Mesenchymal stem cell (in vitro differentiated cells and primary cell): Measurements from ENCODE around the gene TEKT5.

ENCODE experiments used
- DNase-seq: peaks from one replicate; pipeline ENCODE4 v3.0.0-alpha.2; 2013
- H2AFZ ChIP-seq: one replicate; pipeline ENCODE4 v1.6.1; 2013; ENCODE audit warnings: low read depth, mild to moderate bottlenecking, control low read depth, inconsistent platforms, low read length, moderate library complexity
- H2AK5ac ChIP-seq: 2 replicates; pipeline ENCODE4 v1.6.1; 2013; ENCODE audit warnings: low read length, moderate library complexity, mild to moderate bottlenecking, inconsistent platforms; ENCODE audit not compliant: severe bottlenecking
- H2BK120ac ChIP-seq: one replicate; pipeline ENCODE4 v1.6.1; 2013; ENCODE audit warnings: low read depth, mild to moderate bottlenecking, inconsistent platforms, low read length, moderate library complexity
- H2BK12ac ChIP-seq, 2 experiments: one replicate each; pipeline ENCODE4 v1.6.1; 2013; ENCODE audit warnings: inconsistent platforms in 2 of 2, low read length in 2 of 2, mild to moderate bottlenecking in 2 of 2, moderate library complexity in 2 of 2, control low read depth in 1 of 2
- H2BK15ac ChIP-seq: one replicate; pipeline ENCODE4 v1.6.1; 2013; ENCODE audit warnings: mild to moderate bottlenecking, low read depth, inconsistent platforms; ENCODE audit not compliant: poor library complexity, severe bottlenecking
- H2BK5ac ChIP-seq: 2 replicates; pipeline ENCODE4 v1.6.1; 2013; ENCODE audit warnings: low read depth, mild to moderate bottlenecking, low read length, control low read depth, inconsistent platforms; ENCODE audit not compliant: poor library complexity, severe bottlenecking
- H3K14ac ChIP-seq, 2 experiments: one replicate each; pipeline ENCODE4 v1.6.1; 2013; ENCODE audit warnings: inconsistent platforms in 2 of 2, low read length in 2 of 2, control low read depth in 1 of 2, mild to moderate bottlenecking in 1 of 2, moderate library complexity in 1 of 2
- H3K18ac ChIP-seq, 2 experiments: one replicate each; pipeline ENCODE4 v1.6.1; 2013; ENCODE audit warnings: inconsistent platforms in 2 of 2, low read length in 2 of 2, control low read depth in 1 of 2, low read depth in 1 of 2, mild to moderate bottlenecking in 1 of 2
- H3K23ac ChIP-seq, 2 experiments: one replicate each; pipeline ENCODE4 v1.6.1; 2013; ENCODE audit warnings: inconsistent platforms in 2 of 2, low read length in 2 of 2, mild to moderate bottlenecking in 2 of 2, moderate library complexity in 2 of 2, control low read depth in 1 of 2
- H3K27ac ChIP-seq: 2 replicates; pipeline ENCODE4 v1.5.1; 2013; ENCODE audit warnings: mild to moderate bottlenecking, moderate library complexity, low read length, control low read depth, inconsistent platforms; ENCODE audit not compliant: poor library complexity, severe bottlenecking
- H3K27me3 ChIP-seq, 2 experiments: 2 replicates each; pipeline versions ENCODE4 v1.6.1 to v1.7.0; 2013; ENCODE audit warnings: low read length in 2 of 2, mild to moderate bottlenecking in 2 of 2, moderate library complexity in 2 of 2, control low read depth in 1 of 2, inconsistent platforms in 1 of 2; ENCODE audit not compliant: control insufficient read depth in 1 of 2, insufficient read depth in 1 of 2
- H3K36me3 ChIP-seq, 2 experiments: 2 replicates each; pipeline versions ENCODE4 v1.6.1 to v1.7.0; 2013; ENCODE audit warnings: low read length in 2 of 2, control low read depth in 1 of 2, inconsistent platforms in 1 of 2, low read depth in 1 of 2, mild to moderate bottlenecking in 1 of 2; ENCODE audit not compliant: insufficient read depth in 2 of 2, control insufficient read depth in 1 of 2
- H3K4ac ChIP-seq, 2 experiments: one replicate each; pipeline ENCODE4 v1.6.1; 2013; ENCODE audit warnings: inconsistent platforms in 2 of 2, low read length in 2 of 2, mild to moderate bottlenecking in 2 of 2, moderate library complexity in 2 of 2, control low read depth in 1 of 2, low read depth in 1 of 2
- H3K4me1 ChIP-seq: 2 replicates; pipeline ENCODE4 v1.6.1; 2013; ENCODE audit warnings: low read depth, low read length, control low read depth; ENCODE audit not compliant: control insufficient read depth, insufficient read depth
- H3K4me2 ChIP-seq: 2 replicates; pipeline ENCODE4 v1.6.1; 2013; ENCODE audit warnings: low read length, mild to moderate bottlenecking, inconsistent platforms; ENCODE audit not compliant: poor library complexity, severe bottlenecking
- H3K4me3 ChIP-seq, 2 experiments: 2 replicates each; pipeline versions ENCODE4 v1.5.1 to v1.7.0; 2013; ENCODE audit warnings: low read length in 2 of 2, mild to moderate bottlenecking in 2 of 2, control low read depth in 1 of 2, low read depth in 1 of 2; ENCODE audit not compliant: insufficient read depth in 1 of 2
- H3K79me1 ChIP-seq: replicated peaks from 2 replicates; pipeline ENCODE4 v1.6.1; 2013; ENCODE audit warnings: mild to moderate bottlenecking, control low read depth, low read length, inconsistent platforms; ENCODE audit not compliant: poor library complexity, severe bottlenecking
- H3K9ac ChIP-seq: 2 replicates; pipeline ENCODE4 v1.7.0; 2013; ENCODE audit warnings: mild to moderate bottlenecking, low read length, moderate library complexity
- H3K9me3 ChIP-seq: 2 replicates; pipeline ENCODE4 v1.7.0; 2013; ENCODE audit warnings: mild to moderate bottlenecking, low read length; ENCODE audit not compliant: control insufficient read depth
- H4K8ac ChIP-seq: one replicate; pipeline ENCODE4 v1.6.1; 2013; ENCODE audit warnings: inconsistent platforms, mild to moderate bottlenecking, low read length, moderate library complexity
- H4K91ac ChIP-seq: one replicate; pipeline ENCODE4 v1.6.1; 2013; ENCODE audit warnings: mild to moderate bottlenecking, low read length, inconsistent platforms
- WGBS: methylation state at CpG from one replicate; pipeline ENCODE4 v1.1.7; 2013; ENCODE audit warnings: mixed read lengths; 5-methylcytosine and 5-hydroxymethylcytosine counted together

The TEKT5 gene

DNA sequence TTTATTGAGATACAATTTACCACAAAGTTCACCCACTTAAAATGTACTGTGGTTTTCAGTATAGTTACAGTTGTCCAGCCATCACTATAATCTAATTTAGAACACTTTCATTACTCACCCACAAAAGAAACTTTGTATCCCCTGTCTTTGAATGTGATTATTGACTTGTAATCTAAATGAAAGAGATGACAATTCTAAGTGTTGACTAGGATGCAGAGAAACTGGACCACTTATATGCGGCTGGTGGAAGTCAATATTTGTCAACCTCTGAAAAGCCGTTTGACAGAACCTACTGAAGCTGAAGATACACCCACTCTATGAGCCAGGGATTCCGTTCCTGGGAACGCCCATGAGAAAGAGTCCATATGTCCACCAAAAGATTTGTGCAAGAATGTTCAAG is 36.8 kb downstream of the TEKT5 start:
- Histone ChIP-seq H3K4me1 (no peaks in the 10 kb centered on the region), H2BK120ac (no peak overlapping the region), H2BK15ac (no peak overlapping the region), H3K27me3 (peaks cover 0 to 27% of the 10 kb centered on the region in 2 experiments), H3K36me3 (no peaks in the 10 kb centered on the region), H2AFZ (no peak overlapping the region), H2BK12ac (no peak overlapping the region), H3K79me1 (no peaks in the 10 kb centered on the region), H3K4ac (no peak overlapping the region), H3K9ac (no peak overlapping the region), H4K8ac (no peak overlapping the region), H3K14ac (no peak overlapping the region), H2BK5ac (no peak overlapping the region), H3K18ac (no peak overlapping the region), H3K27ac (no peak overlapping the region), H2AK5ac (no peak overlapping the region), H3K23ac (no peak overlapping the region), H3K4me2 (no peak overlapping the region), H3K4me3 (no peak overlapping the region), H4K91ac (no peak overlapping the region), H3K9me3 (no peaks in the 10 kb centered on the region)
- DNase-seq: no peak
- 90% methylated on average over 4 of the region's 4 CpGs for WGBS

DNA sequence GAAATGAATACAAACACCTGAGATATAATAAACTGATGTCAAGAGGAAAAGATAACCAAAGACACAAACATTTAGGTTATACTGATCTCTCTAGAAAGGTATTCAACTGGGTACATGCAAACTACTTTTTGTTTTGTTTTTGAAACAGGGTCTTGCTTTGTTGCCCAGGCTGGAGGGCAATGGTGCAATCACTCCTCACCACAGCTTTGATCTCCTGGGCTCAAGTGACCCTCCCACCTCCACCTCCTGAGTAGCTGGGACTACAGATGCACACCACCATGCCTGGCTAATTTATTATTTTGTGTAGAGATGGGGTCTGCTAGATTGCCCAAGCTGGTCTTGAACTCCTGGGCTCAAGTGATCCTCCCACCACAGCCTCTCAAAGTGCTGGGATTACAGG is 38.1 kb downstream of the TEKT5 start:
- no peaks in the 10 kb centered on the region for H3K4me1 ChIP-seq
- no peaks in the 10 kb centered on the region for H3K79me1 ChIP-seq
- peaks cover 0 to 14% of the 10 kb centered on the region in 2 experiments for H3K27me3 ChIP-seq
- no peaks in the 10 kb centered on the region for H3K9me3 ChIP-seq
- no peak overlapping the region for H2BK12ac ChIP-seq
- no peak overlapping the region for H2AFZ ChIP-seq
- no peak overlapping the region for H3K9ac ChIP-seq
- H2BK5ac ChIP-seq: no peak overlapping the region
- H3K18ac ChIP-seq: no peak overlapping the region
- no peak overlapping the region for H2BK15ac ChIP-seq
- DNase-seq: no peak
- H3K14ac ChIP-seq: no peak overlapping the region
- H3K36me3 ChIP-seq: no peaks in the 10 kb centered on the region
- H4K91ac ChIP-seq: no peak overlapping the region
- no peak overlapping the region for H2AK5ac ChIP-seq
- no peak overlapping the region for H3K27ac ChIP-seq
- no peak overlapping the region for H4K8ac ChIP-seq
- H3K23ac ChIP-seq: no peak overlapping the region
- H3K4ac ChIP-seq: no peak overlapping the region
- no peak overlapping the region for H2BK120ac ChIP-seq
- H3K4me2 ChIP-seq: no peak overlapping the region
- H3K4me3 ChIP-seq: no peak overlapping the region

DNA sequence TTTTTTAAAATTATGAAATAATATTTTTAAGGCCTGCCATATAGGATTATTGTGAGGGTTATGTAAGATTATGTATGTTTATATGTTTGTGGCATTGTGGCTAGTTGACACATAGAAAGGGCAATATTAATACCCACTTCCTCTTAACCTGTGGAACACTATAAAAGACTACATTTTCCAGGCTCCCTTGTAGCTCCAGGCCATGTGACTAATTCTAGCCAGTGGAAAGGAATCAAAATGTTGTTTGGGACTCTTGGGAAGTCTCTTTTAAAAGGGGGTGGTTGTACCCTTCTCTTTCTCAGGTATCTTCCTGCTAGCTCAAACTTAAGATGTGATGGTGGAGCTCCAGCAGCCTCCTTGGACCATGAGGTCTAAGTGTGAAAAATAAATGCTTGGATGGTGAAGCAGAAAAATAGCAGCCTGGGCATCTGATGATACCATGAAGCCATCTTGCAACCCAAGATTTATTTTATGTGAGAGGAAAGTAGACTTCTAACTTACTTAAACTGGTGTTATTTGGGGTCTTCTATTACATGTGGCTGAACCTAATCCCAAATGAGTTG is 39.2 kb downstream of the TEKT5 start:
- Histone ChIP-seq H2BK15ac (no peak overlapping the region), H3K36me3 (no peaks in the 10 kb centered on the region), H4K8ac (no peak overlapping the region), H4K91ac (no peak overlapping the region), H3K4me2 (no peak overlapping the region), H2AK5ac (no peak overlapping the region), H3K9ac (no peak overlapping the region), H2AFZ (no peak overlapping the region), H3K79me1 (no peaks in the 10 kb centered on the region), H2BK5ac (no peak overlapping the region), H3K4ac (no peak overlapping the region), H2BK12ac (no peak overlapping the region), H3K27ac (no peak overlapping the region), H2BK120ac (no peak overlapping the region), H3K4me3 (no peak overlapping the region), H3K18ac (no peak overlapping the region), H3K9me3 (no peaks in the 10 kb centered on the region), H3K14ac (no peak overlapping the region), H3K23ac (no peak overlapping the region), H3K4me1 (no peaks in the 10 kb centered on the region), H3K27me3 (peaks cover 0 to 11% of the 10 kb centered on the region in 2 experiments)
- DNase-seq: no peak

DNA sequence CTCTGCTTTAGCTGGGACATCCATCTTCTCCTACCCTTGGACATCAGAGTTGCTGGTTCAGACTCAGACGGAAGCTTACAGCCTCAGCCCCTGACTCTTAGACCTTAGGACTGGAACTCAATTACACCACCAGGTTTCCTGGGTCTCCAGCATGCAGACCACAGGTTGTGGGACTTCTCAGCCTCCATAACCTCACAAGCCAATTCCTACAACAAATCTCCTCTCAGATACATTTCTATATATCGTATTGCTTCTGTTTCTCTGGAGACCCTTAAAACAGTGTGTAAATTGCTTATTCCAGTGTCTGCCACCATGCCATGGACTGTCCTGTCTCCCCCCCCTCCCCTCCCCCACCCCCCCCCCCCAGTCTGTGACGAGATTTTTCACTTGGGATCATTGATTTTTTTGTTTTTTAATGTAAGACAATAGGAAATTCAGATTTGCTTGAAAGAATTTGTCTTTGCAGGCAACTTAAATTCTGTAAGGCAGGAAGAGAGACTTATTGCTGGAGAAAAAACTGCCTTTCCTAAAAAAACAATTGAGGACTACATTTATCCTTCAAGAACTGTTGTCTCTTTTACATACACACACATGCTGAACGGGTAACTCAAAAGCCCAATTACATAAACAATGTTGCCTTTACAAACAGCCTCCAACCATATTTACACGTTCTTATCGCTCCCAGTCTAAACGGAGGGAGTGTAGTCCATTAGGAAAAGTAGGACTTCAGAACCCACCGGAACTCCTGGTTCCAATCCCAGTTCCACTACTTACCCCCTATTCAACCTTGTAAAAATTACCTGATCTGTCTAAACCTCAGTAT is 39.9 kb downstream of the TEKT5 start:
- no peak overlapping the region for H2BK5ac ChIP-seq
- no peaks in the 10 kb centered on the region for H3K9me3 ChIP-seq
- no peak overlapping the region for H3K4ac ChIP-seq
- no peak overlapping the region for H2BK15ac ChIP-seq
- H3K23ac ChIP-seq: no peak overlapping the region
- no peak overlapping the region for H3K9ac ChIP-seq
- no peak overlapping the region for H3K27ac ChIP-seq
- no peak overlapping the region for H2BK120ac ChIP-seq
- H3K27me3 ChIP-seq: peaks cover 0 to 11% of the 10 kb centered on the region in 2 experiments
- no peak for DNase-seq
- 57% methylated on average over 5 of the region's 8 CpGs for WGBS
- H3K14ac ChIP-seq: no peak overlapping the region
- H2AFZ ChIP-seq: no peak overlapping the region
- no peaks in the 10 kb centered on the region for H3K4me1 ChIP-seq
- H3K4me2 ChIP-seq: no peak overlapping the region
- H4K8ac ChIP-seq: no peak overlapping the region
- no peaks in the 10 kb centered on the region for H3K79me1 ChIP-seq
- no peak overlapping the region for H2AK5ac ChIP-seq
- no peaks in the 10 kb centered on the region for H3K36me3 ChIP-seq
- no peak overlapping the region for H2BK12ac ChIP-seq
- no peak overlapping the region for H3K18ac ChIP-seq
- H4K91ac ChIP-seq: no peak overlapping the region
- no peak overlapping the region for H3K4me3 ChIP-seq
